ENCODE data around the gene SPART. TPM values are rescaled to one million over a fixed set of nuclear protein-coding genes. Genes with fewer than 3 reads are reported as not detected.

The SPART gene
- total and polyA plus RNA-seq, 9 of the 15 experiments (the other 6 are each of a cell fraction or from before 2014, with no cell fraction given) = 18.7 to 79.0 (median 41.0) TPM

- ChIA-PET POLR2A (no interaction called here), CTCF (ENCODE audit: low intra/inter-chr PET ratio) (no interaction called here)
- H3K4me2 ChIP-seq (ENCODE audit: insufficient read depth, low read length) = no peak overlapping the region
- H3K4me3 ChIP-seq = no peak overlapping the region
- H3K79me2 ChIP-seq (ENCODE audit: control insufficient read depth, insufficient read depth, low read length) = no peaks in the 10 kb centered on the region
- no peak overlapping the region for H3K27ac ChIP-seq (ENCODE audit: extremely low read depth, low read depth, low read length)
- H3K4me1 ChIP-seq (replicated peaks in 1 of 2; ENCODE audit: control insufficient read depth in 2 of 2, insufficient read depth in 2 of 2, low read length in 2 of 2) = no peaks in the 10 kb centered on the region; a peak in 1 of 5 replicates
- H3K36me3 ChIP-seq (ENCODE audit: control insufficient read depth, insufficient read depth, low read length) = no peaks in the 10 kb centered on the region
- DNase-seq (ENCODE audit: extremely low read depth in 1 of 4, low spot score in 3 of 4) (no peak), ATAC-seq (no peak), FAIRE-seq (no peak)
- no peaks in the 10 kb centered on the region for H4K20me1 ChIP-seq (replicated peaks; ENCODE audit: control insufficient read depth, insufficient read depth, low read length)
- no peaks in the 10 kb centered on the region for H3K27me3 ChIP-seq (ENCODE audit: control insufficient read depth in 2 of 2, insufficient read depth in 2 of 2, low read length in 2 of 2)
- no peaks in the 10 kb centered on the region for H3K9me3 ChIP-seq (replicated peaks; ENCODE audit: control insufficient read depth, insufficient read depth, low read depth, low read length)
- no peak overlapping the region for H3K9ac ChIP-seq (ENCODE audit: insufficient read depth in 1 of 2, low read depth in 2 of 2, low read length in 2 of 2)
- 50% methylated on average over 6 of the region's 6 CpGs for WGBS (ENCODE audit: insufficient coverage, low coverage, missing lambda C conversion rate)
- TF ChIP-seq PRMT5 (CRISPR knock-in tag; IDR thresholded peaks at IDR 0.05) (no peak), CCAR2 (IDR thresholded peaks at IDR 0.05; ENCODE audit: low read depth, low read length) (no peak), ZNF316 (IDR thresholded peaks at IDR 0.05) (no peak), SRSF1 (IDR thresholded peaks at IDR 0.05; ENCODE audit: low read depth, low read length) (no peak), TAF1 (IDR thresholded peaks at IDR 0.05; ENCODE audit: control insufficient read depth, extremely low read depth, insufficient read depth, low read length, severe bottlenecking) (no peak), SRSF9 (IDR thresholded peaks at IDR 0.05; ENCODE audit: borderline replicate concordance, low read depth, low read length) (no peak), JUND (IDR thresholded peaks at IDR 0.05; ENCODE audit: borderline replicate concordance, low read depth, low read length) (no peak), JUND (tag; IDR thresholded peaks at IDR 0.05; ENCODE audit: borderline replicate concordance, low read depth, low read length) (no peak), BMI1 (IDR thresholded peaks at IDR 0.05; ENCODE audit: low read length) (no peak), NFYB (IDR thresholded peaks at IDR 0.05; ENCODE audit: extremely low read depth, insufficient read length) (no peak), EGR1 (conservative IDR thresholded peaks at IDR 0.05) (no peak), PREB (CRISPR knock-in tag; IDR thresholded peaks at IDR 0.05) (no peak), MITF (IDR thresholded peaks at IDR 0.05) (no peak), GTF2E2 (tag; IDR thresholded peaks at IDR 0.05) (no peak), LARP7 (IDR thresholded peaks at IDR 0.05) (no peak)
- in situ Hi-C loops (cut with MboI) = no loop called here
- intact Hi-C loops (cut with micrococcal nuclease) = no loop called here
- H3K9me1 ChIP-seq (ENCODE audit: control insufficient read depth, insufficient read depth, low read length) = no peaks in the 10 kb centered on the region
- BruUV-seq (replicated peaks) = no TSS peak
- H2AFZ ChIP-seq (ENCODE audit: low read depth, low read length) = no peak overlapping the region
Measured at GRCh38 chr13:36370108-36370429, 23.9 kb upstream of the SPART start.

Measured in K562 (cell line).